HCT116 (cell line): ENCODE data around the gene LRG1. TPM values are rescaled to one million over a fixed set of nuclear protein-coding genes. Genes with fewer than 3 reads are reported as not detected.

Experiments
- ATAC-seq: fragments of 200-7000 bp; cut with Tn5 transposase; 2 replicates; pipeline ENCODE4 v1.9.1; 2020; ENCODE audit warnings: mild to moderate bottlenecking, moderate library complexity
- BruUV-seq: library from RNA; stranded (reverse); fragments of 400-500 nt; replicated peaks from 2 replicates; lab custom pipeline; 2021; lab: Mats Ljungman, UMichigan
- CTCF ChIA-PET: fragments of 300-600 bp; sonication (Branson Sonifier 250); formaldehyde crosslinking; loops from one replicate; lab custom pipeline; 2021; ENCODE audit warnings: antibody characterized with exemption; lab: Charles Lee
- POLR2A ChIA-PET: fragments of 300-600, 350-600 bp; sonication (Branson Sonifier 250); formaldehyde crosslinking; loops from one replicate; lab custom pipeline; 2021; ENCODE audit warnings: antibody characterized with exemption; lab: Charles Lee
- RAD21 ChIA-PET, 2 experiments: fragments of 300-600 bp; sonication (Branson Sonifier 250); formaldehyde crosslinking; loops; one replicate each; lab custom pipeline; 2023; ENCODE audit warnings: low total read pairs in 2 of 2; ENCODE audit not compliant: uncharacterized antibody in 2 of 2, unreplicated experiment in 2 of 2, low non-redundant PET in 1 of 2; lab: Charles Lee
- DNase-seq: peaks from one replicate; pipeline ENCODE4 v3.0.0-alpha.2; 2010; ENCODE audit warnings: low read depth, low spot score
- H2AFZ ChIP-seq: fragments of 200-600 bp; shearing (Covaris generic), sonication (generic); 2 replicates; pipeline ENCODE4 v1.6.1; 2017; ENCODE audit warnings: low read depth, mixed run types, mixed read lengths, antibody characterized with exemption, low read length; ENCODE audit not compliant: poor library complexity, severe bottlenecking
- H3K27ac ChIP-seq: 2 replicates; pipeline ENCODE4 v1.5.1; 2012; ENCODE audit warnings: low read depth, low read length
- H3K27me3 ChIP-seq: fragments of 200-600 bp; sonication (generic); 2 replicates; pipeline ENCODE4 v1.6.1; 2016; ENCODE audit warnings: mixed run types, low read length, mixed read lengths; ENCODE audit not compliant: insufficient read depth
- H3K36me3 ChIP-seq, 2 experiments: fragments of 200-500 bp in 1 of 2; fragments of 200-600 bp in 1 of 2; sonication (Bioruptor generic) in 1 of 2; sonication (generic) in 1 of 2; 2 replicates each; pipeline versions ENCODE4 v1.5.1 to v1.6.1; 2014 to 2016; ENCODE audit warnings: low read length in 2 of 2, inconsistent platforms in 1 of 2, mixed read lengths in 1 of 2, mixed run types in 1 of 2; ENCODE audit not compliant: insufficient read depth in 2 of 2, control insufficient read depth in 1 of 2
- H3K4me1 ChIP-seq, 2 experiments: fragments of 200-600 bp in 1 of 2; sonication (generic) in 1 of 2; 2 replicates each; pipeline versions ENCODE4 v1.5.1 to v1.6.1; 2012 to 2017; ENCODE audit warnings: low read length in 2 of 2, inconsistent platforms in 1 of 2, mild to moderate bottlenecking in 1 of 2, mixed read lengths in 1 of 2, mixed run types in 1 of 2, moderate library complexity in 1 of 2; ENCODE audit not compliant: insufficient read depth in 2 of 2, control insufficient read depth in 1 of 2
- H3K4me2 ChIP-seq: fragments of 200-600 bp; sonication (generic); 2 replicates; pipeline ENCODE4 v1.6.1; 2017; ENCODE audit warnings: mixed run types, low read length, mixed read lengths
- H3K4me3 ChIP-seq, 2 experiments: fragments of 200-600 bp in 1 of 2; sonication (generic) in 1 of 2; replicated peaks in 1 of 2; 2 replicates each; pipeline ENCODE4 v1.5.1; 2011 to 2016; ENCODE audit warnings: low read length in 2 of 2, control low read depth in 1 of 2, low read depth in 1 of 2, mild to moderate bottlenecking in 1 of 2, mixed read lengths in 1 of 2, mixed run types in 1 of 2
- H3K79me2 ChIP-seq: fragments of 200-600 bp; sonication (generic); 2 replicates; pipeline ENCODE4 v1.6.1; 2017; ENCODE audit warnings: mild to moderate bottlenecking, mixed run types, low read length, moderate library complexity, mixed read lengths; ENCODE audit not compliant: insufficient read depth
- H3K9ac ChIP-seq: fragments of 200-600 bp; sonication (generic); 2 replicates; pipeline ENCODE4 v1.6.1; 2016; ENCODE audit warnings: low read length, mixed read lengths
- H3K9me2 ChIP-seq: fragments of 200-600 bp; sonication (generic), shearing (Covaris generic); 2 replicates; pipeline ENCODE4 v1.6.1; 2017; ENCODE audit warnings: mixed run types, mild to moderate bottlenecking, moderate library complexity; ENCODE audit not compliant: insufficient read depth
- H3K9me3 ChIP-seq, 2 experiments: fragments of 200-500 bp in 1 of 2; fragments of 200-600 bp in 1 of 2; sonication (Bioruptor generic) in 1 of 2; sonication (generic) in 1 of 2; 2 replicates each; pipeline ENCODE4 v1.6.1; 2014 to 2017; ENCODE audit warnings: low read length in 2 of 2, mixed read lengths in 2 of 2, inconsistent platforms in 1 of 2, low read depth in 1 of 2, mild to moderate bottlenecking in 1 of 2, mixed run types in 1 of 2, moderate library complexity in 1 of 2; ENCODE audit not compliant: control insufficient read depth in 1 of 2, insufficient read depth in 1 of 2
- H4K20me1 ChIP-seq: fragments of 200-600 bp; sonication (generic), shearing (Covaris generic); 2 replicates; pipeline ENCODE4 v1.6.1; 2017; ENCODE audit warnings: mixed run types, mild to moderate bottlenecking, moderate library complexity; ENCODE audit not compliant: insufficient read depth
- CEBPB ChIP-seq: IDR thresholded peaks from 2 replicates; pipeline ENCODE4 v1.6.1; 2012; ENCODE audit warnings: low read depth
- SIN3A ChIP-seq: IDR thresholded peaks from 2 replicates; pipeline ENCODE4 v1.6.1; 2012; ENCODE audit warnings: low read depth
- SP1 ChIP-seq: IDR thresholded peaks from 2 replicates; pipeline ENCODE4 v1.6.1; 2012; ENCODE audit warnings: low read depth
- ZFX ChIP-seq: fragments of 450-650 bp; IDR thresholded peaks from 2 replicates; pipeline ENCODE4 v1.6.1; 2017
- intact Hi-C: fragments of 100-400 bp; cut with micrococcal nuclease; formaldehyde crosslinking; loops from 2 replicates; pipeline ENCODE4 v1.10.0; 2022
- total RNA-seq: library from RNA; stranded (reverse); gene quantifications from one replicate; pipeline ENCODE4 v1.2.1, GENCODE V29; 2021; ENCODE audit not compliant: unreplicated experiment

Gene LRG1
- total RNA-seq, 1 experiment from 2014 or later = 1.3 TPM

DNA sequence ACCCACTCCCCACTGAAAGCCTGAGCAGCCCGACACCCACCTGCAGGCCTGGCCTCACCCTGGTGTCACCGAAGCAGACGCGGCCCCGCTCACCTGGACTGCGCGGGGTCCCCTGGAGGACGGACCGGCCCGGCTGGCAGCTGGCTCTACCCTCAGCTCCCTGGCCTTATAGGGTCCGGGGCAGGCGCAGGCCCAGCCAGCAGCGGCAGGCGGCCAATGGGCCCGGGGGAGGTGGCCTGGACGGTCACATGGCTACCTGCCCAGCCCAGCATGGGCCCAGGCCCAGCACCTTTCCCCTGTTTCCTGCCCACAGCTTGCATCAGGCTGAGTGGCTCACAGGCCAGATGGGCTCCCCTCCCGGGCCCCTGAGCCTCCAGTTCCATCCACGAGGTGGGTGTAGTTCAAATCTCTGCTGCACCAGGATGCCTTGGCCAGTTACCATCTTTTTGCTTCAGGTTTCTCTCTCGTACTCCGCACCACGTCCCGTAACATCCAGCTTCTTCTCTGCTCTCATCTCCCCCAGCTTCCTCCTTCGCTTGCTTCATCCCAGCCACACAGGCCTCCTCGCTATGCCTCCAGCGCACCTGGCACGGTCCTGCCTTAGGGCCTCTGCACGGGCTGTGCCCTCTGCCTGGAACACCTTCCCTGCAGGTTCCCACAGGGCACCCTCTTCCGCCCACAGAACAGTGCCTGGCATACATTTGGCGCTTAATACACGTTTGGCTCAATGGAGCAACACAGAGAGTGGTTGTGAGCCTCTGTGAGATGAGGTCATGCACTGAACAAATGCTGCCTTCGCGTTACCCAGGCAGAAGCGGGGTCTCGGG lies 21.3 kb downstream of the LRG1 start, which contains the start of gene PLIN4:
PLIN4 (minus strand) TSS at position 142 of the 827 bp plus-strand sequence. CDS start 214 bp downstream, outside the sequence.
- Histone ChIP-seq H3K4me1 (peaks cover 0 to 7% of the 10 kb centered on the region in 2 experiments; a peak in 1 of 4 replicates), H3K79me2 (no peaks in the 10 kb centered on the region), H4K20me1 (no peaks in the 10 kb centered on the region), H3K27ac (no peak within 1 kb of the TSS), H3K9me3 (no peaks in the 10 kb centered on the region), H3K4me2 (no peak within 1 kb of the TSS), H3K36me3 (no peaks in the 10 kb centered on the region), H3K27me3 (no peaks in the 10 kb centered on the region), H3K9me2 (no peaks in the 10 kb centered on the region), H3K9ac (no peak within 1 kb of the TSS), H3K4me3 (no peak within 1 kb of the TSS), H2AFZ (no peak within 1 kb of the TSS)
- no TSS peak for BruUV-seq
- intact Hi-C loops = no loop called here
- ATAC-seq = 0 out of 2 replicates have a peak, but pooled peaks have one; percentile 27
- TF ChIP-seq ZFX = 0 out of 2 replicates have a peak, but pooled peaks have one; percentile 25
- TF ChIP-seq CEBPB = no peak
- ChIA-PET POLR2A (no interaction called here), RAD21 (no interaction called here), CTCF (no interaction called here)
- DNase-seq = no peak

DNA sequence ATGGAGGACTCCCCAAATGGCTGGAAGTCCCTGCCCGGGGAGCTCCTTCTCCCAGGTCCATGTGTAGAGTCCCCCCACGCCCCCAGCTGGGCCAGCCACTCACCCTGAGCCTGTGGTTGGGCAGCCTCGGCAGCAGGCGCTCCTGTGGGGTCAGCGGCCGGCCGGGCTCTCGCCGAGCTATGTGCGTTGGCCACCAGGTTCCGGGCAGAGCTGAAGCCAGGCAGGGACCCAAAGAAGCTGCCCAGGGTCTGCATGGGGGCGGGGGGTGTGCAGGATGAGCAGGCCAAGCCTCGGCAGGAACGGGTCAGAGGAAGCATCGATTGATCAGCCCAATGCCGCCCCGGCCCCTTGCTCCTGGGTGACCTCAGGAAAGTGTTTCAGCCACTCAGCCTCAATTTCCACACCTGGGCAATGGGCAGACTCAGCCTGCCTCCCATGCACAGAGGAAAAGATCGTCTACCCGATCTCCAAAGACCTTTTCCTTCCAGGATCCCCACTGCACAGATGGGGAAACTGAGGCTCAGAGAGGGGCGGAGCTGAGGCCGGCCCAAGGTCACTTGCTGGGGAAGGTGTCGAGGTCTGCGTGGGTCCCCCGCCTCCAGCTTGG lies 22.3 kb downstream of the LRG1 start:
- no peaks in the 10 kb centered on the region for H3K27me3 ChIP-seq
- no peak overlapping the region for H3K4me3 ChIP-seq
- ATAC-seq (no peak), DNase-seq (no peak)
- CTCF ChIA-PET = no interaction called here
- no peak overlapping the region for H2AFZ ChIP-seq
- no peak overlapping the region for H3K4me2 ChIP-seq
- POLR2A ChIA-PET = no interaction called here
- H3K27ac ChIP-seq = no peak overlapping the region
- BruUV-seq = no TSS peak
- H3K9ac ChIP-seq = no peak overlapping the region
- no peaks in the 10 kb centered on the region for H4K20me1 ChIP-seq
- no peaks in the 10 kb centered on the region for H3K36me3 ChIP-seq
- H3K9me2 ChIP-seq = no peaks in the 10 kb centered on the region
- H3K9me3 ChIP-seq = no peaks in the 10 kb centered on the region
- TF ChIP-seq SP1 (no peak), SIN3A (no peak)
- intact Hi-C loops = no loop called here
- peaks cover 0 to 7% of the 10 kb centered on the region in 2 experiments; a peak in 1 of 4 replicates for H3K4me1 ChIP-seq
- RAD21 ChIA-PET = no interaction called here
- H3K79me2 ChIP-seq = no peaks in the 10 kb centered on the region
